HG03135 (cell line): ENCODE data around the gene XRCC3.

Experiments
- ATAC-seq: cut with Tn5 transposase; IDR thresholded peaks from one replicate; pipeline ENCODE4 v1.9.1; 2021; ENCODE audit warnings: mild to moderate bottlenecking, moderate library complexity; ENCODE audit not compliant: unreplicated experiment

The XRCC3 gene

DNA sequence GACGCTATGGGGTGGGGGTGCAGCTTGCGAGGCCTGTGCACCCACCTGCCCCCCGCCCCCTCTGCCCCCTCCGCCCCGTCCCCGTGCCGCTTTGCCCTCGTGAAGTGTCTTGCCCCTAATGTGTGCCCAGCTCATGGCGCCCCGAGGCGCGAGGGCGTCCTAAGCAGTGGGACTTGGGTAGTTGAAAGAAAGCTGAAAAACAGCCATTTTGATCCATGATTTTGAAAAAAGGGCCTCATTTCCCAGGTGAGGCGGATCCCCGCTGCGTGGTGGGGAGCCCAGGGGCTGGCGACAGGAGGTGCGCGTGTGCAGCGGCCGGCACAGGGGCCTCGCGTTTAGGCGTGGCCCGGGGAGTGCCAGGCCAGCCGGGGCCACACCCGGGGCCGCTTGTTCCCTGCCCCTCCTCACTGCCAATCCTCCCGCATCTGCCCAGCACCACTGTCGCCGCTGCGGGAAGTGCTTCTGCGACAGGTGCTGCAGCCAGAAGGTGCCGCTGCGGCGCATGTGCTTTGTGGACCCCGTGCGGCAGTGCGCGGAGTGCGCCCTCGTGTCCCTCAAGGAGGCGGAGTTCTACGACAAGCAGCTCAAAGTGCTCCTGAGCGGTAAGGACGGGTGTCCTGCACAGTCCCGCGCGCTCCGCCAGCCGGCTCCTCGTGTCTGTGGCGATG, 12.2 kb upstream of the XRCC3 start:
- ATAC-seq = no peak

DNA sequence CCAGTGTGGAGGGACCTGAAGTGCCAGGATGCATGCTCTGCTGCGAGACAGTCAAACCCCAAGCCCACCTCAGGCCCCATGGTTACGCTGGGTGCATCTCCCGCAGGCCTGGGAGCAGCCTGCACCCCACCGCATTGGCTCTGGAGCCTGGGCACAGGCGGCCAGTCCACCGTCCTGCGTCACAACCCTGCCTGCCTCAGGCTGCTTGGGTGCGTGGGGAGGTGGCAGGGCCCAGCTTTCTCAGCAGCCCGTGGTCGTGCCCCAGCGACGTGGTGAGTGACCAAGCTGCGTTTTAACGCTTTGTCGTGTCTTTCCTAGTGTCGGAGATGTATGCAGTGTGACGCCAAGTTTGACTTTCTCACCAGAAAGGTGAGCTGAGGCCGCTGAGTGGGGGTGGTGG, 11.2 kb upstream of the XRCC3 start:
- no peak for ATAC-seq

DNA sequence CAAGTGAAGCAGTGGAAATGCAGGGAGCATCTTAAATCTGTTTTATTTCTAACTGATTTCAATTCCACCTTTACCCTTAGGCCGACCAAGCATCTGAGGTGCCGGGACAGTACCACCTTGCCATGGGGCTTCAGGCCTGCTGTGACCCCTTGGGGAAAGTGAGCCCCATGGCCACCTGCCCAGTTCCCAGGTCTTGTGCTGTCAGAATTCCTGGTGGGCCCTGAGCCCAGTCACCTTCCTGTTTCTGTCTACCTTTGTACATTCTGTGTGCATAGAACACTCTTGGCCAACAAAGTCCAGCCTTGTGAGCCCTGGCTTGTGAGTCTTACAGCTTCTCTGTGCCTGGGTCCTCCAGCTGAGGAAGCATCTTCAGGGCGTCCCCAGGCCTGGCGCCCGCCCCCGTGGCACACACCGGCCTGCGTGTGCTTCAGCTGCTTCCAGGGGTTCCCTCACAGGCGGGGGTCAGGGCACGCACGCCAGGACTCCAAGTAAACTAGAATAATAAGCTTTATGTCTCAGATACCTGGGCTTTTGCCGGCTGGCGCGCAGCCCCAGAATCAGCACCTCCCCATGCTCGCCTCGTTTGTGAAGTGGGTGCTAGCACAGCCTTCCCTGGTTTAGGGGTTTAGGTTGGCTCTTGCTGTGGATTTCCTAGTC, 10.6 kb upstream of the XRCC3 start:
- ATAC-seq = no peak

DNA sequence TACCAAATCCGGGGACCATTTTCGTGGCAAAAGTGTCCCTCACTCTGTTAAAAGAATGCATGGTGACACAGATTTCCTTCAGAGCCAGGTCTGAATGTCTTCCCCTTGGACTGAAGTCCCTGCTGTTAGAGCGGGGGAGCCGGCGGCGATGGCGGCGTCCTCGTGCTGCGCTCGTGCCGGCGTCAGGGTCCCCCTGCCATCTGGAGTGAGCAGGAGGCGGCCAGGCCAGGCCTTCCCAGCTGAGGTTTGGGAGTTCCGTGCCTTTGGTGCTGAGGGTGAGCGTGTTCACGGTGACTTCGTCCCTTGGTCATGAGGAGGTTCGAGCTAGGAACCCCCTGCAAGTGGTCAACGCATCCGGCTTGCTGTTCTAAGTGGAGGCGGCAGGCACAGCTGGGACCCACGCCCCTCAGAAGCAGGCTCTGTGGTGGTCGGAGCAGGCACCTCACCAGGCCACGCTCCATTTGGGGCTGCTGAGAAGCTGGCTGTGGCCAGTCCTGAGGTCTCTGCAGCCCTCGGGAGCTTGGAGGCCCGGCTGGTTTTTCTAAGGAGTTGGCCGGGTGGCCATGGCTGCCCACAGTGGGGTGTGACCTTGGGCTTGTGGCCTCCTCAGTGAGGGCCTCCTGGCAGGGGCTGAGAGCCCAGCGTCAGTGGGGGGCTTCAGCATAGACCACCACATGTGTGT, 9.9 kb upstream of the XRCC3 start:
- no peak for ATAC-seq

DNA sequence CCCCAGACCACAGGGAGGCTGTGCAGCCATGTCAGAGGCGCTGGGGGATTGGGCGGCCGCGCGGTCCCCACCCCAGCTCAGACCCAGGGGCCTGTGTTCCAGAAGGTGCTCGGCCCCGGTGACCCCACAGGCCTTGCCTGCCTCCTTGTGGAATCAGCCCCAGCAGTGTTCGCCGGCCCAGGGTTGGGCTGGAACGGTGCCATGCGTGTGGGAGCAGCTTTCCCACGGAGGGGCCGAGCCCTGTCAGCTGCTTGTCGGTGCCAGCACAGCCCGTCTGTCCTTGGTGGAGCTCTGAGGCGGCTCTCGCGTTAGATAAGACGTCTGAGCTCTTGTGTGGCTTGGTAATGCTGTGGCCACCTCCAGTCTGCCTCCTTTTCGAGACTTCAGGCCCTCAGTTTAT, 8.9 kb upstream of the XRCC3 start:
- no peak for ATAC-seq

GRCh38 chr14:103723748-103724081, 8.5 kb upstream of the XRCC3 start:
- ATAC-seq = no peak

DNA sequence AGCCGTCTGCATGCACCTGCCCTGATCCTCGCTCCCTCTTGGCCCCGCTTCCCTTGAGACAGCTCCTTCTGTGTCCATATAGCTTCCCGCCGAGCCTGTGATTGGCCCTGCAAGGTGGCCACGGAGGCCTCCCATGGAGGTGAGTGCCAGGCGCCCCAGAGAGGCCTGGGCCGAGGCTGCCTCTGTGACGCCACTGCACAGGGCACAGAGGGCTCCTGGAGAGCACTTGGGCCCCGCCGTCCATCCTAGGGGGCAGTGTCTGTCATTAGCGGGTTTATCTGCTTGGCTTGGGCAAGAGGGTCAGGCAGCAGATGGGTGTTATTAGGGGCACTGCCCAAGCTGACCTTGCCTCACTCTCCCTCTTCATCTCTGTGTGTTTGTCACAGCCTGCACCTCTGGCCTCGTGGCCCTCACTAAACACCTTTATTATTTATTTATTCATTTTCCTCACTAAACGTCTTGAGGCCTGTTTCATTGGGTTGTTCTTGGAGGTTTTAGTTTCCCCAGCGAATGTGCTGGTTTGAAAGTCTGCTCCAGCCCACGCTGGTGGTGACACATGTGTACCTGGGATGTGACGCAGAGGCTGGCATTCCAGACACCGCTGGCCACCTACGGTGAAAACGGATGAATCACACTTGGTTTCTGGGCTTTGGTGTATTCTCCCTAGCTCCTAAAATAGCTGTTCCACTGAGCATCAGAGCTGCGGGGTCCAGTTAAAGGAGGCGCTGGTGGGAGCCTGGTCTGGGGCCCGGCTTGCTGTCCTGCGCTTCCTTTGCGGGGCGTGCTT, 6.3 kb upstream of the XRCC3 start:
- ATAC-seq = no peak

- no peak for ATAC-seq
Observed at GRCh38 chr14:103719751-103720150, 4.5 kb upstream of the XRCC3 start.

GRCh38 chr14:103718572-103718971, 3.3 kb upstream of the XRCC3 start:
- ATAC-seq = no peak

DNA sequence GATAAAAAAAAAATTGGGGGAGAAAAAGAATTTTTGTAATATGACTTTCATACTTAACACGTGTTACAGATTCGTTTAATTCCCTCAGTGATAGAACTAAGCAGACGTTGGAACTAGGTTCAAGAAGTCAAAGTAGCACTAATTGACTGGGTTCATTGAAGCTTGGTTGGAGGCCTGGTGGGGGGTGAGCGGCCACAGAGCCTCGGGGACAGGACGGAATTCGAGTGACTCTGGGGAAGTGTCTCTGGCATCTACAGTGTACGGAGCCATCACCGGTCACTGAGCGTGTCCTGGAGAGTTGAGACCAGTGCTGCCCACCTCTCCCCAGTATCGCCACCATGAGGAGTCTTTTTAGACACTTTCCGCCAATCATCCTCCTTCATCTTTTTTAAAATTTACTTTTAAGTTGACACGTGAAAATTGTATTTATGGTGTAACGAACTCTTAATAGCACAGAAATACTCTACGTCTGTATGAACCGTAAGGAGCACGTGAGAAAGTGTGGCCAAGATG, 1.7 kb upstream of the XRCC3 start:
- ATAC-seq = no peak

DNA sequence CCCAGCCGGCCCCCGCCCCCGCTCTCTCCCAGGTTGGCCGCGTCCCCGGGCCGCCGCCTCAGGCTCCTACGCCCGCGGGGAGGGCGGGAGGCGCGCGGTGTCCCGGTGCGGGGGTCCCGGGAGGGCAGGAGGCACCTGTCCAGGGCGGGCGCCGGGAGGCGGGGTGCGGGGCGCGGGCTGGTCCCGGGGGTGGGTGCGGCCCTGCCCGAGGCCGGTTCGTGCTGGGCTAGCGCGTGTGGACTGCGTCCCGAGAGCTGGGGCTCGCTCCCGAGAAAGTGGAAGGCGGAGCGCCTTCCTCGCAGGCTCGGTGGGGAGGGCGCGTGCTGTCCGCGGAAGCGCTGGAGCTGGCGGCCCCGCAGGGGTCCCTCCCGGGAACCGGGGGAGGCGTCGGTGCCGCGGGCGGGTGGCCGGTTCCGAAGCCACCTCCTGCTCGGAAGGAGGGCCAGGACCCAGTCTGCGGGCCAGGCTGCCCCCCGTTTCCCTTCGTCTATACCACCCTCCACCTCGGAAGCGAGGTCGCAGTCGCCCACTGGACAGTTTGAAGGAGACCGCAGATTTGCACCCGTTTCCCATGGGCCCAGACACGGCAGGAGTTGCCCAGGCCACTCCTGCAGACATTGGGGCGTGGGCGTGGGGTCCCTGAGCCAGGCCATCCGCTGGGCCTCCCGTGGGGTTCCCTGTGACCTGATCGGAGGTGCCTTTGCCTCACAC, 995 bp upstream of the XRCC3 start:
- peak; percentile 6 for ATAC-seq

DNA sequence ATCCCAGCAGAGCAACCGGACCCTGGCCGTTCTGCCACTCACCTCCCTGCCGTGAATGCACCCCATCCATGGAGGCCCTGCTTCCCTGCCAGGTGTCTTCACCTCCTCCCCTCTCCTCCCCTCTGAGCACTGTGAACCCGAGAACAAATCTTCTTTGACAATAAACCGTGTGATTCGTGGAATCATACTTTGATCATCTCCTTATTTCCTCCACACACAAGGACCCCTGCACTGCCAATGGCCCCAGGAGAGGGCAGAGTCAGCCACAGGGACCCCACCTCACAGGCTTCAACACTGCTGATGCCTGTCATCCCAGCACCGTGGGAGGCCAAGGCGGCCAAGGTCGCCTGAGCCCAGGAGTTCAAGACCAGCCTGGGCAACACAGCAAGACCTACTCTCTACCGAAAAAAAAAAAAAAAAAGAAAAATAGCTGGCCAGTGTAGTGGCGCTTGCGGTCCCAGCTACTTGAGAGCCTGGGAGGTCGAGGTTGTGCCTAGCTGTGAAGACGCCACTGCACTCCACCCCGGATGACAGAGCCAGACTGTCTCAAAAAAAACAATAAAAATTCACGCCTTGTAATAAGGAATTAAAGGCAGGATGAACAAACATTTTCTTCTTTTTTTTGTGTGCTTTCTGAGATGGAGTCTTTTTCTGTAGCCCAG, 1.1 kb downstream of the XRCC3 start:
- ATAC-seq = no peak

- ATAC-seq = no peak
Observed at GRCh38 chr14:103713304-103714062, 1.8 kb downstream of the XRCC3 start.

GRCh38 chr14:103712633-103713247, 2.5 kb downstream of the XRCC3 start:
- no peak for ATAC-seq

DNA sequence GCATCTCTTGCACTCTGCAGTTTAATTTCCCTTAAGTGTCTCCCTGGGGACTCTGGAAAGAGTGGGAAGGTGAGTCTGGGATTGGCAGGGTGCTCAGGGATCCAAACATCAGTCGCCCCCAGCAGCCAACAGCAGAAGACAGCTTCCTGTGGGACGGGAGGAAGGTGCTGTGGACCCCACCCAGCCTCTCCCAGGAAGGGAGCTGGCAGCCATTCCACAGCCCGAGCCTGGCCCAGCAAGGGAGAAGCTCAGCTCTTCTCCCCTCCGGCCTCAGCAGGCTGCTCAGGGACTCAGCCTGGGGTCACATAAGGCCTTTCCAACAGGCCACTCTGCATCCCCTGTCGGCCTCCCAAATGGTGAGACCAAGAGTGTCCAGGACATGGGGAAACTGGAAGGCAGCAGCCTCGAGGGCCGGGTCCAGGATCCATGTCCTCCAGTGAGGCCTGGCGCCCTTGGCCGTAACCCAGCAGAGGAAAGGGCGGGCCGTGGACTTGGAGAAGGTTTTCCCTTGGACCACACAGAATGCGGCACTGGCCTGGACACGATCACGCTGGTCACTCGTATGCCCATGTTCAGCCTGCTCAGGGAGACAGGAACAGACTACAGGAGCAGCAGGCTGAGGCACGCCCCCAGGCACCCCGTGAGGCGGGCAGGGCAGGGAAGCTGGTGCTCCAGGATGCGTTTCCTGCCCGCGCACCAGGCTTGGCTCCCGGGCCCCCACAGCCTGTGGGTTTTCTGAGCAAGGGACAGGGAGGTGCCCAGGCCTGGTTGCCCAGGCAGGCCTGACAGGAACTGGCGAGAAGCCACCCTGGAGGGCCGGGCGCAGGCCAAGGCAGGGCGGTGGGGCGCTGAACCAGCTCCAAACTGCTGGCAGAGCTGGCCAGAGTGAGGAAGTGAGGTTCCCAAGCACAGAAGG, 3.5 kb downstream of the XRCC3 start:
- no peak for ATAC-seq

DNA sequence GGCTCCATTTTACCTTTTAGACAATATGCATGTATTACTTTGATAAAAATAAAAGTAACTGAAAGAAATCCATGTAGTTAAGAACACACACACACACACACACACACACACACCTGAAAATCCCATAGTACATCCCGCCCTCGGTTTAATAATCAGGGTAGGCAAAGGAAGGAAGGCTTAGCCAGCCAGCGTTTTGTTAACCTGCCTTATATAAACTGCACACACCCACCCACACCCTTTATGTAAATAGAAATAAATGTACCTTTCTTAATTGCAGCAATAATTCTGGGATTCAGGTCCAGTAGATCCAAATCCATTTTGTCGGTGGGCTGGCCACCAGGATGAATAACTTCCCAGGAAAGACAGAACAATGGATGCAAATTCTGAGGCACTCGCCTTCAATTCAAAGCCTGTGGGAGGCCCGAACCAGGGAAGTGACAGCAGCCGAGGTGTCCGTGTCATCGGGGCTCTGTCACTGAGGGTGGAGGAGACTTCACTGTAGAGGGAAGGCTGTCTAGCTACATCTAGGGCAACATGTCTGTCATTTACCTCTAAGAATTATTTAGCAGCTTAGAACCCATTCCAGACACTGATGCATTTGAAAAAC, 4.4 kb downstream of the XRCC3 start:
- no peak for ATAC-seq

GRCh38 chr14:103709814-103710213, 5.4 kb downstream of the XRCC3 start:
- no peak for ATAC-seq

DNA sequence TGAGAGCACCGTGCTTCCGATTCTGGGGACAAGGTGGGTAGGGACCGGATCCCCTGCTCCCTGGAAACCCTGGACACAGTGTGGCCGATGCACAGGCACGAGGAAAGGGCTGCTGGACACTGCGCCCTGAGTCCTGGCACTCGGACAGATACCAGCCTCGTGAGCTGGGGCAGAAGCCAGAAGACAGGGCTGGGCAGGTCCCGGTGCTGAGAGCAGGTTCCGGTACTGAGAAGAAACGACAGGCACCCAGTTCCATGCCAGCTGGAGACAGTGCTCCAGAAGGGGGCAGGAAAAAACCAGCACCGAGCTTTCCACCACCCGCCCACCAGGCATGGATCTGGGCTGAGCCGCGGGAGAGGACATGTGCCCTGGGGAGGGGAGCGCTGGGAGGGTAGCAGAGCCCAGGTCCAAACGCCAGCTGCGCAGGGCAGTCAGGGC, 6.5 kb downstream of the XRCC3 start:
- ATAC-seq = no peak
